Islet of Langerhans (tissue), 1 donor: ENCODE data around the gene PRSS1.
"Not testable (repeated sequence)": the region's sequence is repeated elsewhere in the genome, so short reads cannot be mapped to it uniquely, and the experiment has no call there.

Experiments
- FAIRE-seq: peaks from one replicate; lab custom pipeline; 2011; peaks lifted over from hg19 to GRCh38; lab: Jason Lieb, UNC

Gene PRSS1

DNA sequence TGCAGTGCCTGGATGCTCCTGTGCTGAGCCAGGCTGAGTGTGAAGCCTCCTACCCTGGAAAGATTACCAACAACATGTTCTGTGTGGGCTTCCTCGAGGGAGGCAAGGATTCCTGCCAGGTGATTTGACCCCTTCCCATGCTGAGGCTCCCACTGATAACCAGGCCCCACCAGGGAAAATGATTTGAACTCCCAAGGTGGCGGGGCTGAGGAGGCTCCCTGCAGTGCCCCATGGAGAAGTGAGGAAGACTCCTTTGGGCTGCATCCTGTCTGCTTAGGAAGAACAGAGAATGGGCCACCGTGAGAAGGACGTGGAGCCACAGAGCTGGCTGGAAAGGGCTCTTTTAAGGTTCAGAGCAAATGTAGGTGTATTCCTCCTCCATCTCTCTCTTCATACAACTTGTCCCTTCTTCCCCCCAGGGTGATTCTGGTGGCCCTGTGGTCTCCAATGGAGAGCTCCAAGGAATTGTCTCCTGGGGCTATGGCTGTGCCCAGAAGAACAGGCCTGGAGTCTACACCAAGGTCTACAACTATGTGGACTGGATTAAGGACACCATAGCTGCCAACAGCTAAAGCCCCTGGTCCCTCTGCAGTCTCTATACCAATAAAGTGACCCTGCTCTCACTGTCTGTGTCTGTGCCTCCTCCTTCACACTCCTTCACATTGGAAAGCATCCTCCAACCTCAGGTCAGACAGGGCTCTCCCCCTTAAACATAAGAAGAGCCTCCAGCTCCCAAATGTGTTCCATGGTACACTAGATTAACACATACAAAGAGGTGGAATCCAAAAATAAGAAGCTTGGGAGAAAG, 24.9 kb downstream of the PRSS1 start:
- no peak for FAIRE-seq

DNA sequence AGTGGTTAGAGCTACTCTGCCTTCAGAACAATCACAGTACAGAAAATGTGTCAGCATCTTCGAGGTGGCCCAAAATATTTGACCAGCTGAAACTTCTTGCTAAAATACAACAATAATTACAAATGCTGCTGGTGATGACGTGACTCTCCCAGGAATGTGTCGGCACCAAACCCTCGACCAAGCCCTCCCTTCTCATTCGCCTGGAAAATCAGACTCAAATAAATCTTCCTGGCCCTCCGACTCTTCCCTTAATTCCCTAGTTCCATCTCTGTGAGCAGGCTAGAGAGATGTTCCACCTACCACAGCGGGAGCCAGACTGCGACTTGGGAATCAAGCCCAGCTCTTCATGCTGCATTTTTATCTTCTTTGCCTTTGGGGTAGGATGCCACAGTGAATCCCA, 25.6 kb downstream of the PRSS1 start:
- FAIRE-seq: no peak

DNA sequence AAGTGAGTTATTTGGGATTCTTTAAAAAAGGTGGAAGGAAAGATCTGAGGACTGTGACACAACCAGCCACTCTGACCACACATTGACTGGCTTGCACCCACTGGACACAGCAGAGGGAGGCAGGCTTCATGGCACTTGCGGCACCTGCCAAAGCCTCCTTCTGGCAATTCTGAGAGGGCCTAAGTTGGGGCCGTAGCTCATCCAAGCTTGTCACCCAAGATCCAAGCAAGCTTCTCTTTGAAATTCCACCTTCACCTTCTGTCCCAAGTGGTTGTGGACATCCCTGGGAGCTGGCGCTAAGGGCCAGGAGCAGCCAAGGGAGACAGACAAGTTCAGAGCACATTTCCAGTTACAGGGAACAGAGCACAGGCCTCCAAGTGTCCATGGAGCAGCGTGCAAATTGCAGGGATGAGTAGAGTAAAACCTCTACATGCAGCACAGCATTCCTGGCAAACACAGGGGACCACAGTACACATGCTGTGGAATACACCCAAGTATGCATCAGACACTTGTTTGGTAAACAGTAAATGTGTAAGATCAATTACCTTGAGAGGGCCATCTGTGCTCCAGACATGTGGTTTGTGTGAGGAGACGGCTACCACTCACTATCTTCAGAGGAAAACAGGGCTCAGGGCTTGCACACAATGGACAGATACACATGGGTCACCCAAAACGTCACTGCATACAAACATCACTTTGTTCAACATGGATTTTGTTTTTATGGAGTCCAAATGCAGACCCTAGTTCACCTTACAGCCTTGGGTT, 26.3 kb downstream of the PRSS1 start:
- not testable (repeated sequence) for FAIRE-seq

DNA sequence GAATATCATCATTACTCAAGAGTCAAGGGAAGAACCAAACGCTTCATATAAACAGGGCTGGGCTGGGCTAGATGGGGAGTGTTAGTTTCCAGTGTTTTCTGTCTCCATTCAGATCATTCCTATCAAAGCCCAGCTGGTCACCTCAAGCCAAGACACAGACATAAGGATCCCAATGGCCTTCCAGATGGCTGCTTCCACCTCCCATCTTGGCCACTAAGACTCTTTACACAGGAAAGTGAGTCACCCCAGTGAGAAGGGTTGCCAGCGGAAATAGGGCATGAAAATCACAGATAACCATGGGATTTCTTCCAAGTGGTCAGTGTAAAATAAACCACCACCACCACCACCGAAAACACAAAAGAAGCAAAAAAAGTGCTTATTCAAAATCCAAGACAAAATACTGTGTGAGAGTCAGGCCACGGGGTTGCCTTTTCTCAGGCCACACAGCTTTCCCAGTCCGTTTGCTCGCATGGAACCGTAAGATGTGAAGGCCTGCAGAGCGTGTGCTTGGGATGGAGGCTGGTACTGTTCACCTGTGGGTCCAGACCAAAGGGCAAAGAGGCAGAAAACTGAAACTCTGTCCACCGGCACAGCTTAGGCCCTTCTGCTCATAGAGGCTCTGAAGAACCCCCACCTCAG, 27.1 kb downstream of the PRSS1 start:
- FAIRE-seq: no peak

DNA sequence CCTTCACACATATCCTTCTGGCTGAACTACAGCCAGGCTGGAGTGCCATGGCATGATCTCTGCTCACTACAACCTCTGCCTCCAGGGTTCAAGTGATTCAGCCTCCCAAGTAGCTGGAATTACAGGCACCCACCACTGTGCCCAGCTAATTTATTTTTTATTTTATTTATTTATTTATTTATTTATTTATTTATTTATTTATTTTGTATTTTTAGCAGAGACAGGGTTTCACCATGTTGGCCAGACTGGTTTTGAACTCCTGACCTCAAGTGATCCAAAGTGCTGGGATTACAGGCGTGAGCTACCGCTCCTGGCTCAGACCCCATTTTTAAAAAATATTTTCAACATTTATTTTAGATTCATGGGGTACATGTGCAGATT, 27.6 kb downstream of the PRSS1 start:
- not testable (repeated sequence) for FAIRE-seq

DNA sequence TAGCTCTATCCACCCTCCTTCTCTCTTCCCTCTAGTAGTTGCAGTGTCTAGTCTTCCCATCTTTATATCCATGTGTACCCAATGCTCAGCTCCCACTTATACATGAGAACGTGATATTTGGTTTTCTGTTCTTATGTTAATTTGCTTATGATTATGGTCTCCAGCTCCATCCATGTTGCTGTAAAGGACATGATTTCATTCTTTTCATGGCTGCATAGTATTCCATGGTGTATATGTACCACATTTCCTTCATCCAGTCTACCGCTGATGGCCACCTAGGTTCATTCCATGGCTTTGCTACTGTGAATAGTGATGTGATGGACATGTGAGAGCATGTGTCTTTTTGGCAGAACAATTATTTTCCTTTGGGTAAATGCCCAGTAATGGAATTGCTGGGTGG, 28.0 kb downstream of the PRSS1 start:
- FAIRE-seq: no peak

DNA sequence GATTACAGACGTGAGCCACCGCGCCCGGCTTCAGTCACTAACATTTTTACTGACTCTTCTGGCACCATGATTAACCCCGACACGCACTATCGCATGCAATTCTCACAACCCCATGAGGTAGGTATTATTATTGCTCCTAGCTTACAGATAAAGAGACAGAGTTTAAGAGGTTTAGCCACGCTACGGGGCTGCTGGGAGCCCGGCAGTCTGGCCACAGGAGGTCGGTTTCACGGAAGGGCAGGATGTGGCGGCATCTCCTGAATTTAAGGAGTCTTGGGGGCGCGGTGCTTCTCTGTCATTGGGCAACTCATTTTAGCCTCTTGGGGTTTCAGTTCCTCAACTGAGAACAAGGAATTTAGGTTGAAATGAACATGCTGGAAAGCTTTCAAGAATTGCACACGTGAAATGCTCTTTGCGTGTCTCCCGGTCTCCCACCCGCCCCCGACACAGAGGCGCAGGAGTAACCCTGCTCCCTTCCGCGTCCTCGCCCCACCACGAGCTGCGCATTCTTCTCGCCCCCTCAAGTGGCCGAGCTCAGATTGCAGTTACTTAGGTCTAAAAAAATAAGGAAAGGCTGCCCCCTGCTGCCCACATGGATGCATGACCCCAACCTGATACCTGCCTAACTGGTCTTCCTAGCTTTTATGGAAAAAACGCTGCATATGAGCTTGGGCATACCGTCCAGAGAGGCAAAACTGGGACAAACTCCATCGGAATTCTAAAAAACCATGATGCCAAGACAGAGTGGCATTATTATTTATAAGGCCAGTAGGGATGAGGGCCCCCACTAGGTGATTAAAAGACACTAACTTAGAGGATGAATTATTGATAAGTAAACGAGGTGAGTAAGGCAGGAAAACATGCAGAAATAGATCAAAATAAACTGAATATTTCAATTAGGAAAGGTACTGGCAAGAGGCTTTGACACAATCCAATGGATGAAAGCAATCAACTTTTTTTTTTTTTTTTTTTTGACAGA, 33.9 kb downstream of the PRSS1 start:
- FAIRE-seq: no peak

DNA sequence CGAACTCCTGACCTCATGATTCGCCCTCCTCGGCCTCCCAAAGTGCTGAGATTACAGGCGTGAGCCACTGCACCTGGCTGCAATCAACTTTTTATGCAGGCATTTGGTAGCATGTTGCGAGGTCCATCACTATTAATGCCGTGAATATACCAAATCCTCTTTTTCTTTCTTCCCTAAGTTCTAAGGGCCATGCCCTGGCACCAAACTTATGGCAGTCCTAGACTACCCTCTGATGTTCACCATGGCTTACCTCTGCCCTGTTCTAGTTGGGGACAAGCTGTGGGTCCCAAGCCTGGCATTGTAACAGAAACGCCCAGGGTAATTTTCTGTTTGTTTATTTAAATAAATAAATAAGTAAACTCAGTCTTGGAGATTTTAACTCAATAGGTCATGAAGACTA, 34.8 kb downstream of the PRSS1 start:
- FAIRE-seq: no peak

DNA sequence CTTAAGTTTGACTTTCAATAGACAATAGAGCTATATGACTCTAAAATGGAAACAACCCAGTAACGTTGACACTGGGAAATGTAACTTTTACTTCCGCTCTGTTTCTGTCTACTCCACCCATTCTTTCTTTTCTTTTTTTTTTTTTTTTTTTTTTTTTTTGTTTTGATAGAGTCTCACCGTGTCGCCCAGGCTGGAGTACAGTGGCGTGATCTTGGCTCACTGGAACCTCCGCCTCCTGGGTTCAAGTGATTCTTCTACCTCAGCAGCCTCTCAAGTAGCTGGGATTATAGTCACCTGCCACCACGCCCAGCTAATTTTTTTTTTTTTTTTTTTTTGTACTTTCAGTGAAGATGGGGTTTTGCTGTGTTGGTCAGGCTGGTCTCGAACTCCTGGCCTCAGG, 35.4 kb downstream of the PRSS1 start:
- FAIRE-seq: no peak

DNA sequence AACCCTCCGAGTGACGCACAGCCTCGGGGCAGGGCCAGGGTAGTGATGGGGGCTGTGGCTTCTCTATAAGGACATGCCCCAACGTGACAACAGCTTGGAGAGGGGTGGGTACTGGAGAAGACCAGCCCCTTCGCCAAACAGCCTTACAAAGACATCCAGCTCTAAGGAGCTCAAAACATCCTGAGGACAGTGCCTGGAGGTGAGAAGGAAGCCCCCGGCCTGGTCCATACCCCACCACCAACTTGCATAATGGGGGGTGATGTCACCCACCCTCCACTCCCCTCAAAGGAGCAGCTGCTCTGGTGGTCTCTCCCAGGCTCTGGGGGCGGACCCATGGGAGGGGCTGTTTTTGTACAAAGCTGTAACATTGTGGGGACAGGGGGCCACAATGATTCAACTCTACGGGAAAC, 36.6 kb downstream of the PRSS1 start:
- FAIRE-seq: no peak

DNA sequence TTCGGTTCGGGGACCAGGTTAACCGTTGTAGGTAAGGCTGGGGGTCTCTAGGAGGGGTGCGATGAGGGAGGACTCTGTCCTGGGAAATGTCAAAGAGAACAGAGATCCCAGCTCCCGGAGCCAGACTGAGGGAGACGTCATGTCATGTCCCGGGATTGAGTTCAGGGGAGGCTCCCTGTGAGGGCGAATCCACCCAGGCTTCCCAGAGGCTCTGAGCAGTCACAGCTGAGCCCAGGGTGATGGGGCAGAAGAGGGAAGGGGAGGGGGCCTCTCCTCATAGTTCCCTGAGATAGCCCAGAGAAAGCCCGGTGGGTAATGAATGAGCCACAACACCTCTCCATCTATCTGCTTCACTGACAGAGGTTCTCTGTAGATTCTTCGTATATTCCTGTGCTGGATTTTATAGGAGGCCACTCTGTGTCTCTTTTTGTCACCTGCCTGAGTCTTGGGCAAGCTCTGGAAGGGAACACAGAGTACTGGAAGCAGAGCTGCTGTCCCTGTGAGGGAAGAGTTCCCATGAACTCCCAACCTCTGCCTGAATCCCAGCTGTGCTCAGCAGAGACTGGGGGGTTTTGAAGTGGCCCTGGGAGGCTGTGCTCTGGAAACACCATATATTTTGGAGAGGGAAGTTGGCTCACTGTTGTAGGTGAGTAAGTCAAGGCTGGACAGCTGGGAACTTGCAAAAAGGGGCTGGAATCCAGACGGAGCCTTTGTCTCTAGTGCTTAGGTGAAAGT, 37.9 kb downstream of the PRSS1 start:
- no peak for FAIRE-seq

DNA sequence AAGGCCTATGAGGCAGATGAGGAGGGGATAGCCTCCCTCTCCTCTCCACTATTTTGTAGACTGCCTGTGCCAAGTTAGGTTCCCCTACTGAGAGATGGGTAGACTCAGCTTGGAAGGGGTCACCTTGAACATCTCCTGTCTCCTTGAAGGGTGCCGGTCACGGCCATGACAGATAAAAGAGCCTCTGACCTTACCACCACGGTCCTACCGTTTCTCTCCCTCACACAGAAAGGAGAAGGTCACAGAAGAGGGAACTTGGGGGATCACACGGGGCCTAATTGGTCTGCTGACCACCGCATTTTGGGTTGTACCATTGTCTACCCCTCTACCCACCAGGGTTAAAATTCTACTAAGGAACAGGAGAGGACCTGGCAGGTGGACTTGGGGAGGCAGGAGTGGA, 38.5 kb downstream of the PRSS1 start:
- no peak for FAIRE-seq

DNA sequence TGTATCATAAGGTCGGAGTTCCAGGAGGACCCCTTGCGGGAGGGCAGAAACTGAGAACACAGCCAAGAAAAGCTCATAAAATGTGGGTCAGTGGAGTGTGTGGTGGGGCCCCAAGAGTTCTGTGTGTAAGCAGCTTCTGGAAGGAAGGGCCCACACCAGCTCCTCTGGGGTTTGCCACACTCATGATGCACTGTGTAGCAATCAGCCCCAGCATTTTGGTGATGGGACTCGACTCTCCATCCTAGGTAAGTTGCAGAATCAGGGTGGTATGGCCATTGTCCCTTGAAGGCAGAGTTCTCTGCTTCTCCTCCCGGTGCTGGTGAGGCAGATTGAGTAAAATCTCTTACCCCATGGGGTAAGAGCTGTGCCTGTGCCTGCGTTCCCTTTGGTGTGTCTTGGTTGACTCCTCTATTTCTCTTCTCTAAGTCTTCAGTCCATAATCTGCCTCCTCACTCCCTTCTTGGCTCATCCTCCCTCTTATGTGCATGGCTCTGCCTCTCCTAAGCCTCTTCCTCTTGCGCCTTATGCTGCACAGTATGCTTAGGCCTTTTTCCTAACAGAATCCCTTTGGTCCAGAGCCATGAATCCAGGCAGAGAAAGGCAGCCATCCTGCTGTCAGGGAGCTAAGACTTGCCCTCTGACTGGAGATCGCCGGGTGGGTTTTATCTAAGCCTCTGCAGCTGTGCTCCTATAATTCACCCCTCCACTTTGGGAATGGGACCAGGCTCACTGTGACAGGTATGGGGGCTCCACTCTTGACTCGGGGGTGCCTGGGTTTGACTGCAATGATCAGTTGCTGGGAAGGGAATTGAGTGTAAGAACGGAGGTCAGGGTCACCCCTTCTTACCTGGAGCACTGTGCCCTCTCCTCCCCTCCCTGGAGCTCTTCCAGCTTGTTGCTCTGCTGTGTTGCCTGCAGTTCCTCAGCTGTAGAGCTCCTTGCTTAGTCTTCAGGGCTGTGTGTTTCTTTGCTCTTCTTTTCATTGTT, 39.3 kb downstream of the PRSS1 start:
- FAIRE-seq: no peak

DNA sequence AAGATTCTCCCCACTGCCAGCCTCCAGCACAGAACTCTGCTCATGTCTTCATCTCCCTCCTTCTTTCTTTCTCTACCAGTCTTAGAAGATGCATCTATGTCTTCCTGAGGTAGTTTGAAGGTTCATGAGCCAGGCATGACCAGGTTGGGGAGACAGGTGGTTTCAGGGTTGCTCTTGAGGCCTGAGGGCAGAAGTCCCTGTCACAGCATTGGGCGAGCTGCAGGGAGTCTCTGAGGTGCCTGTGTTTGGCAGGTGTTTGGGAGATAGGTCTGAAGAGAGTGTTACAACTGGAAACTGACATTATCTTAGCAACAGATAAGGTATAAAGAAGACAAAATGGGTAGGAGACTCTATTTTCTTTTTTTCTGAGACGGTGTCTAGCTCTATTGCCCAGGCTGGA, 40.2 kb downstream of the PRSS1 start:
- no peak for FAIRE-seq

DNA sequence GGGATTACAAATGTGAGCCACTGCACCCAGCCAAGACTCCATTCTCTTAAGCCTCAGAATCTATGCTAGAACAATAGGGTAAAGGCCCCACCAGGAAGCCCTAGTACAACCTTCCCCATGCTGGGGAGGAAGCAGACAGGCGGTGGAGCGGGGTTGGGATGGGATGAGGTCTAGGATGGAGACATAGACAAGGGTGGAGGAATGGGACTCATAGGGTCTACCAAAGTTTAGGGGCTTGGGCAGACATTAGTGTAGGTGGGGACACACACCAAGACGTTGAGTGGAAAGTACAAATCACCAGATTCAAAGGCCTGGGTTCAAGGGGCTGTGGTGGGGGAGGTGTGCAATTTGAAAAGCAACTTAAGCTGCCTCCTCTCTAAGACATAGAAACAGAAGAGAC, 40.8 kb downstream of the PRSS1 start:
- FAIRE-seq: no peak

DNA sequence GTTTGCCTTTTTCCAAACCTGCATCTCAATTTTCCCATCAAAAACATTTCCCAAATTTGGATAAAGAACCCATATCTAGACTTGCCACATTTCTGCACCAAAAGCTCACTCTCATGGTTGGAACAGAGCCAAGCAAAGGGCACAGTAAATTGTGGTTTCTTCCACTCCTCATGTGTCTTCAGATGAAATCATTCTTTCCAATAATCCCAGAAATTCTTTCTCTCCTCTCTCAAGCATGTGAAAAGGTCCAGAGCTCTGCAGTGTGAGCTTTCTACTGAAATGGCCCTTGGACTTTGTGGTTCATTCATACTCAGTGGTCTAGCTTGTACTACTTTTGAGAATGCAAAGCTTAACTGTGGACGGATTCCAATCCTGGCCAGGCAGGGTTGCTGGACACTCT, 41.3 kb downstream of the PRSS1 start:
- no peak for FAIRE-seq

DNA sequence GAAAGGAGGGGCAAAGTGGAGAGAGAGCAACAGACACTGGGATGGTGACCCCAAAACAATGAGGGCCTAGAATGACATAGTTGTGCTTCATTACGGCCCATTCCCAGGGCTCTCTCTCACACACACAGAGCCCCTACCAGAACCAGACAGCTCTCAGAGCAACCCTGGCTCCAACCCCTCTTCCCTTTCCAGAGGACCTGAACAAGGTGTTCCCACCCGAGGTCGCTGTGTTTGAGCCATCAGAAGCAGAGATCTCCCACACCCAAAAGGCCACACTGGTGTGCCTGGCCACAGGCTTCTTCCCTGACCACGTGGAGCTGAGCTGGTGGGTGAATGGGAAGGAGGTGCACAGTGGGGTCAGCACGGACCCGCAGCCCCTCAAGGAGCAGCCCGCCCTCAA, 42.2 kb downstream of the PRSS1 start:
- FAIRE-seq: no peak

DNA sequence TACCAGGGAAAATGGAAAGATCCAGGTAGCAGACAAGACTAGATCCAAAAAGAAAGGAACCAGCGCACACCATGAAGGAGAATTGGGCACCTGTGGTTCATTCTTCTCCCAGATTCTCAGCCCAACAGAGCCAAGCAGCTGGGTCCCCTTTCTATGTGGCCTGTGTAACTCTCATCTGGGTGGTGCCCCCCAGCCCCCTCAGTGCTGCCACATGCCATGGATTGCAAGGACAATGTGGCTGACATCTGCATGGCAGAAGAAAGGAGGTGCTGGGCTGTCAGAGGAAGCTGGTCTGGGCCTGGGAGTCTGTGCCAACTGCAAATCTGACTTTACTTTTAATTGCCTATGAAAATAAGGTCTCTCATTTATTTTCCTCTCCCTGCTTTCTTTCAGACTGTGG, 42.9 kb downstream of the PRSS1 start:
- no peak for FAIRE-seq

DNA sequence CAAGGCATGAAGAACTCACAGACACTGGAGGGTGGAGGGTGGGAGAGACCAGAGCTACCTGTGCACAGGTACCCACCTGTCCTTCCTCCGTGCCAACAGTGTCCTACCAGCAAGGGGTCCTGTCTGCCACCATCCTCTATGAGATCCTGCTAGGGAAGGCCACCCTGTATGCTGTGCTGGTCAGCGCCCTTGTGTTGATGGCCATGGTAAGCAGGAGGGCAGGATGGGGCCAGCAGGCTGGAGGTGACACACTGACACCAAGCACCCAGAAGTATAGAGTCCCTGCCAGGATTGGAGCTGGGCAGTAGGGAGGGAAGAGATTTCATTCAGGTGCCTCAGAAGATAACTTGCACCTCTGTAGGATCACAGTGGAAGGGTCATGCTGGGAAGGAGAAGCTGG, 43.3 kb downstream of the PRSS1 start:
- FAIRE-seq: no peak

DNA sequence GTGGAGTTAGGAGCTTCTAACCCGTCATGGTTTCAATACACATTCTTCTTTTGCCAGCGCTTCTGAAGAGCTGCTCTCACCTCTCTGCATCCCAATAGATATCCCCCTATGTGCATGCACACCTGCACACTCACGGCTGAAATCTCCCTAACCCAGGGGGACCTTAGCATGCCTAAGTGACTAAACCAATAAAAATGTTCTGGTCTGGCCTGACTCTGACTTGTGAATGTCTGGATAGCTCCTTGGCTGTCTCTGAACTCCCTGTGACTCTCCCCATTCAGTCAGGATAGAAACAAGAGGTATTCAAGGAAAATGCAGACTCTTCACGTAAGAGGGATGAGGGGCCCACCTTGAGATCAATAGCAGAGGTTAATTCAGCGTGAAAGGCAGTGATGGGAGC, 43.9 kb downstream of the PRSS1 start:
- no peak for FAIRE-seq
